PC-9 (cell line): ENCODE data around the gene TIGD2. TPM values are rescaled to one million over a fixed set of nuclear protein-coding genes. Genes with fewer than 3 reads are reported as not detected.

Experiments used
- BruUV-seq: library from RNA; stranded (reverse); fragments of 400-500 nt; replicated peaks from 2 replicates; lab custom pipeline; 2021; lab: Mats Ljungman, UMichigan
- CTCF ChIA-PET: fragments of 300-600 bp; sonication (Branson Sonifier 250); formaldehyde crosslinking; loops from one replicate; lab custom pipeline; 2022; ENCODE audit warnings: antibody characterized with exemption; lab: Charles Lee
- POLR2A ChIA-PET: fragments of 300-600 bp; sonication (Branson Sonifier 250); formaldehyde crosslinking; loops from one replicate; lab custom pipeline; 2022; ENCODE audit warnings: antibody characterized with exemption; ENCODE audit not compliant: unreplicated experiment; lab: Charles Lee
- DNase-seq, 2 experiments: peaks; one replicate each; pipeline versions ENCODE4 v3.0.0 to v3.0.0-alpha.2; 2015 to 2022; ENCODE audit warnings: mixed read lengths in 1 of 2
- H2AFZ ChIP-seq: fragments of 200-600 bp; sonication (generic); 2 replicates; pipeline ENCODE4 v1.8.1; 2017; ENCODE audit warnings: antibody characterized with exemption
- H3F3A ChIP-seq: fragments of 200-600 bp; sonication (generic); 2 replicates; pipeline ENCODE4 v1.8.1; 2017; ENCODE audit warnings: antibody characterized with exemption, mild to moderate bottlenecking, low read depth; ENCODE audit not compliant: insufficient read depth
- H3K27ac ChIP-seq: fragments of 200-600 bp; sonication (generic); 2 replicates; pipeline ENCODE4 v1.6.1; 2016; ENCODE audit warnings: mixed run types
- H3K27me3 ChIP-seq: fragments of 200-600 bp; sonication (generic); 2 replicates; pipeline ENCODE4 v1.6.1; 2016; ENCODE audit warnings: low read depth, mixed run types; ENCODE audit not compliant: insufficient read depth
- H3K36me3 ChIP-seq: fragments of 200-600 bp; sonication (generic); 2 replicates; pipeline ENCODE4 v1.6.1; 2016; ENCODE audit warnings: low read depth, mixed run types
- H3K4me1 ChIP-seq: fragments of 200-600 bp; sonication (generic); replicated peaks from 2 replicates; pipeline ENCODE4 v1.6.1; 2016; ENCODE audit warnings: mixed run types; ENCODE audit not compliant: insufficient read depth
- H3K4me2 ChIP-seq: fragments of 200-600 bp; sonication (generic); 2 replicates; pipeline ENCODE4 v1.6.1; 2017; ENCODE audit warnings: mixed run types
- H3K4me3 ChIP-seq: fragments of 200-600 bp; sonication (generic); 2 replicates; pipeline ENCODE4 v1.6.1; 2016; ENCODE audit warnings: mixed run types
- H3K79me2 ChIP-seq: fragments of 200-600 bp; sonication (generic); 2 replicates; pipeline ENCODE4 v1.6.1; 2017; ENCODE audit warnings: low read depth, mixed run types
- H3K9me2 ChIP-seq: fragments of 200-600 bp; sonication (generic); 2 replicates; pipeline ENCODE4 v1.8.1; 2017; ENCODE audit warnings: mild to moderate bottlenecking; ENCODE audit not compliant: insufficient read depth
- H3K9me3 ChIP-seq: fragments of 200-600 bp; sonication (generic); 2 replicates; pipeline ENCODE4 v1.8.1; 2016; ENCODE audit warnings: low read depth; ENCODE audit not compliant: insufficient read depth
- H4K20me1 ChIP-seq: fragments of 200-600 bp; sonication (generic); 2 replicates; pipeline ENCODE4 v1.8.1; 2017; ENCODE audit not compliant: insufficient read depth
- CTCF ChIP-seq: fragments of 200-600 bp; sonication (generic); conservative IDR thresholded peaks from 2 replicates; pipeline ENCODE4 v1.6.1; 2017; ENCODE audit warnings: mixed run types, antibody characterized with exemption, mild to moderate bottlenecking, moderate library complexity
- EZH2 ChIP-seq: fragments of 200-600 bp; sonication (generic); IDR thresholded peaks from 2 replicates; pipeline ENCODE4 v1.8.0; 2017; ENCODE audit warnings: antibody characterized with exemption, low read depth
- intact Hi-C: fragments of 100-400 bp; cut with micrococcal nuclease; formaldehyde crosslinking; loops from one replicate; pipeline ENCODE4 v1.10.0; 2022; ENCODE audit not compliant: unreplicated experiment
- total RNA-seq: library from RNA; stranded (reverse); gene quantifications from 2 replicates; pipeline ENCODE4 v1.2.3, GENCODE V29; 2021

The TIGD2 gene
- total RNA-seq, 1 experiment from 2014 or later: 10.9 TPM

- Histone ChIP-seq H3K4me1 (peaks cover 26% of the 10 kb centered on the region), H2AFZ (no peak overlapping the region), H3K9me2 (no peaks in the 10 kb centered on the region), H3K4me2 (no peak overlapping the region), H3K79me2 (0 out of 2 replicates have a peak, but pooled peaks cover under 1% of the 10 kb centered on the region), H3K36me3 (0 out of 2 replicates have a peak, but pooled peaks cover 2% of the 10 kb centered on the region), H3K27ac (no peak overlapping the region), H4K20me1 (no peaks in the 10 kb centered on the region), H3K4me3 (no peak overlapping the region), H3K9me3 (0 out of 2 replicates have a peak, but pooled peaks cover 4% of the 10 kb centered on the region), H3K27me3 (no peaks in the 10 kb centered on the region), H3F3A (no peaks in the 10 kb centered on the region)
- no peak for DNase-seq
- TF ChIP-seq CTCF: no peak
- TF ChIP-seq EZH2: no peak
- intact Hi-C loops: loop anchor here (10.0 kb wide), 1 partner anchor 594 kb away; the partner anchor contains the start of gene PYURF
- ChIA-PET POLR2A (no interaction called here), CTCF (no interaction called here)
- no TSS peak for BruUV-seq
These were observed 7.8 kb downstream of the TIGD2 start for GRCh38 chr4:89119166-89119565.

- ChIA-PET POLR2A (no interaction called here), CTCF (no interaction called here)
- no peak overlapping the region for H2AFZ ChIP-seq
- no TSS peak for BruUV-seq
- peaks cover 30% of the 10 kb centered on the region for H3K4me1 ChIP-seq
- H3K27ac ChIP-seq: no peak overlapping the region
- H4K20me1 ChIP-seq: no peaks in the 10 kb centered on the region
- intact Hi-C loops: loop anchor here (10.0 kb wide), 1 partner anchor 595 kb away; the partner anchor contains the start of gene PYURF
- no peak for DNase-seq
- H3K79me2 ChIP-seq: no peaks in the 10 kb centered on the region
- no peaks in the 10 kb centered on the region for H3K9me2 ChIP-seq
- H3F3A ChIP-seq: no peaks in the 10 kb centered on the region
- no peak overlapping the region for H3K4me3 ChIP-seq
- no peaks in the 10 kb centered on the region for H3K9me3 ChIP-seq
- no peaks in the 10 kb centered on the region for H3K36me3 ChIP-seq
- TF ChIP-seq EZH2 (no peak), CTCF (no peak)
- H3K27me3 ChIP-seq: no peaks in the 10 kb centered on the region
- no peak overlapping the region for H3K4me2 ChIP-seq
These were observed 8.5 kb downstream of the TIGD2 start for GRCh38 chr4:89119836-89120235.

- TF ChIP-seq EZH2 (no peak), CTCF (no peak)
- no peaks in the 10 kb centered on the region for H3K79me2 ChIP-seq
- no peaks in the 10 kb centered on the region for H3K9me3 ChIP-seq
- no peak overlapping the region for H3K4me3 ChIP-seq
- no peaks in the 10 kb centered on the region for H3K9me2 ChIP-seq
- H4K20me1 ChIP-seq: no peaks in the 10 kb centered on the region
- H2AFZ ChIP-seq: no peak overlapping the region
- H3F3A ChIP-seq: no peaks in the 10 kb centered on the region
- BruUV-seq: no TSS peak
- DNase-seq: no peak
- POLR2A ChIA-PET: interaction anchor here (0.7 kb wide), 1 partner anchor 41 kb away, joined by 11 read pairs; no protein-coding TSS in a partner anchor
- H3K4me2 ChIP-seq: peak overlapping the region; percentile 26; the same call in 1 of the 2 replicates
- intact Hi-C loops: loop anchor here (2.0 kb wide), 1 partner anchor 153 kb away; no protein-coding TSS in a partner anchor
- CTCF ChIA-PET: interaction anchor here (0.6 to 1.1 kb wide), 2 partner anchors 21 to 385 kb away, joined by 3 to 8 read pairs; no protein-coding TSS in a partner anchor
- H3K27ac ChIP-seq: peak overlapping the region; percentile 32; the same call in 1 of the 2 replicates
- no peaks in the 10 kb centered on the region for H3K36me3 ChIP-seq
- H3K4me1 ChIP-seq: peaks cover 30% of the 10 kb centered on the region
- no peaks in the 10 kb centered on the region for H3K27me3 ChIP-seq
These were observed 10.2 kb downstream of the TIGD2 start for GRCh38 chr4:89121387-89122068.
